ENCODE measurements around the gene PRKCE.

The PRKCE gene

GRCh38 chr2:46067501-46068305 is 416.2 kb downstream of the PRKCE start:
- no peak for DNase-seq

- DNase-seq: no peak
These were observed 417.2 kb downstream of the PRKCE start for GRCh38 chr2:46068636-46069035.

DNA sequence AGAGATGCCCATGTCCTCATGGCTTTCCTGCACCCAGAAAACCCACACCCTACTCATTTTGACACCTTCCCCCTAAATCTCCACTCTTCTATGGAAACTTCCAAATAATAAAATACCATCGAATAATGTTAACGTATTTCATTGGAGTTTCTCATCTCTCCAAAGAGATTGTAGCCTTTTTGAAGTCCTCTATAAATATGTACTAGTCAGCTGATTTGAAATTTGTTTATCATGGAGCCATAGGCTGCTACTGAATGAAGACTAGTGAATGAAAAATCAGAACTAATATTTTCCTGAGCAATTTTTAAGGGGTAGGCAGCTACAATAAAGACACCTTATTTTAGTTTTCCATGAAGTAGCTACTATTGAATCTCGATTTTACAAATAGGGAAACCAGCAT is 419.6 kb downstream of the PRKCE start:
- DNase-seq: no peak

- no peak for DNase-seq
These were observed 420.8 kb downstream of the PRKCE start for GRCh38 chr2:46072101-46072820.

- DNase-seq: no peak
These were observed 422.1 kb downstream of the PRKCE start for GRCh38 chr2:46073540-46074046.

GRCh38 chr2:46074501-46074900 is 423.0 kb downstream of the PRKCE start:
- DNase-seq: no peak

GRCh38 chr2:46075848-46076247 is 424.4 kb downstream of the PRKCE start:
- DNase-seq: no peak

GRCh38 chr2:46076251-46076650 is 424.8 kb downstream of the PRKCE start:
- DNase-seq: no peak

GRCh38 chr2:46076875-46077274 is 425.4 kb downstream of the PRKCE start:
- no peak for DNase-seq

DNA sequence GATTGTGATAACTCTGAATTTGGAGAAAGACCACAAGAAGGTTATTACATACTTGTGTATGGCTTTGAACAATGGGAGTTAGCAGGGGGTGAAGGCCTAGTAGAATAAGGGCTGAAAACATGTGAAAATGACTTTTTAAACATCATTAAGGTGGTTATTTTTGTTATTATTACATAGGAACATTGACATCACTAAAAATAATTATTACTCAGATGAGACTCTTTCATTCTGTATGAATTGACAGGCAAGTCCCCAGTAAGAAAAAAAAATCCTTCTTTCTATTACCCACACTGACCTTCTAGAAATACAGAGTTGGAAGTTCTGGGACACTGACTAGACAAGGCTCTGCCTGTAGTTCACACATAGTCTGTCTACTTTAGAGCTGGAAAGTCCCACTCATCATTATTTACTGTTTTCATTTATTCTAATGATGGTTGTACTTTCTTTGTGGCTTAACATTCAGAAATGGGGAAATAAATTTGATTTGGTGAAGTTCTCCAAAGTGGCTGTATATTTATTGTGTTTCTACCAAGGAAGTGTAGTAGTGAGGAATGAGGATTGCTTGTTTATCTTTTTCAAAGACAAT is 426.1 kb downstream of the PRKCE start:
- DNase-seq: no peak

DNA sequence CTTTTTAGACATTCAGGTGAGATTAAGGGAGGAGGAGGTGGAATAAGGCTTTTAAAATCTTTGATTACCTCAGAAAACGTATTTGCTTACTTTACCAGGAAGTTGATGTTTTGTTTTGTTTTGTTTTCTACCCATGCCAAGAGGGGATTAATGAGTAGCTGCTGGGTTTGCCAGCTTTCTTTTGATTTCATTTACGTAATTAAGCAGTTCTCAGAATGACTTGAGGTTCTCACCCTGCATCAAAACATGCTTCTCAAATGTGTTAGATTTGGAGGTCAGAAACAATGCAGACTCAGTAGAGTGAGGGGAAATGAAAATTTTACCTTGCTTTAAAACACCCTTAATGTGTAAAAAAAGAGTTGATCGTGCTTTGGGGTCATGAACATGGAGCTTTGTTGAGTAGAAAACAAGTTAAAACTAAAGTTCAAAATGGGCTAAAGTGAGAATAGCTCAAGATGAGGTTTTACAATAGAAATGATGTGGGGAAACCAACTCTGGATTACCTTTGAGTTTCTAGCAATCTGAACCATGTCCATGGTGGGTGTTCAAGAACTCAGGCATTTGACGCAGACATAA is 428.6 kb downstream of the PRKCE start:
- DNase-seq: no peak

GRCh38 chr2:46082531-46083485 is 431.3 kb downstream of the PRKCE start:
- DNase-seq: no peak

DNA sequence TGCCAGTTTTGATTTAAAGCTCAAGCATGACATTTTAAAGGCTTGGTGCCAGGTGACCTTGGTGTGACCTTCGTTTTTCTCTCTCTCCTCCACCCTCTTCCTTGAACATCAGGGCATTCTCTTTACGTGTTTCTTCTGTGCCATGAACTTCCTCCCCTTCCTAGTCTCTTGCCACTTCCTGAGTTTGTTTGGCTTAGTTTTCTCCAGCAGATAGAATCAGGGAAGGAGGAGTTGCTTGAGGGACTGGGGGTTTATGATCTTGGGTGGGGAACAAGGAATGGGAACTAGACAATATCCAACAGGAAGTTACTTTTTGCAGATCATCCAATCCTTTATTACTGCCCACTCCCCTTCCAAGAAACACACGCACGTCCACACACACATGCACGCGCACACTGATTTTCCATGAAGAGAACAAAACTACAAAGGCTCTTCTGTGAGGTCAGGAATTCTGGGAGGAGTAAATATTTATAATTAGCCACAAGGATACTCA is 435.1 kb downstream of the PRKCE start:
- no peak for DNase-seq

- DNase-seq: no peak
These were observed 436.0 kb downstream of the PRKCE start for GRCh38 chr2:46087492-46087891.

DNA sequence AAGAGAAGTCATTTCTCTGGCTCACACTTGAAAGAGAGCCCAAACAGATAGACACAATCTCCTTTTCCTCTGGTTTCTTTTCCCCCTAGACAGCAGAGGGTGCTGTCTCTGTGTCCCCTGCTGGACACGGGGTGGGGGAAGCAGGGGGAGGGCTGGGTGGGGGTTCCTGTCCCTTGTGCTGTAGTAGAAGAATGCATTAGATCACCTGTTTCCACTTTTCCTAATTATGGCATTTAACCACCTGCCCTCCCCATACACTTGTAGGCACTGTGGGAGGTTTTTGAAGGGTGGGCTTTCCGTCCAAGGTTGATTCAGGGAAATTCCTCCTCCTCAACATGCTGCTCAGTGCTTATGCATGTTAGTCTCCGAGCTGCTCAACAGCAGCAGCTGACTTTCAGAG is 439.5 kb downstream of the PRKCE start:
- DNase-seq: no peak

- DNase-seq: no peak
These were observed 440.6 kb downstream of the PRKCE start for GRCh38 chr2:46091961-46092667.

DNA sequence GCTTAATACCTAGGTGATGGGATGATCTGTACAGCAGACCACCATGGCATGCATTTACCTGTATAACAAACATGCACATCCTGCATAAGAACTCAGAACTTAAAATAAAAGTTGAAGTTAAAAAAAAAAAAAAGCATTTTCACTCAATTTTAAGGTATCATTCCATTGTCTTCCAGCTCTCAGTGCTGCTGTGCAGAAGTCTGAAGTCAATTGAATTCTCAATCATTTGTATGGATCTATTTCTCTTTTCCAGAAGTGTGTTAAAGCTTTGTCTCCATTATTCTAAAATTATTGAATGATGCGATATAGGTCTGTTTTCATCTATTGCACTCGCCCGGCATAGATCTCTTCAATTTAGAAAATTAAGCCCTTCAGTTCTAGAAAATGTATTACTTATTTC is 443.2 kb downstream of the PRKCE start:
- no peak for DNase-seq

DNA sequence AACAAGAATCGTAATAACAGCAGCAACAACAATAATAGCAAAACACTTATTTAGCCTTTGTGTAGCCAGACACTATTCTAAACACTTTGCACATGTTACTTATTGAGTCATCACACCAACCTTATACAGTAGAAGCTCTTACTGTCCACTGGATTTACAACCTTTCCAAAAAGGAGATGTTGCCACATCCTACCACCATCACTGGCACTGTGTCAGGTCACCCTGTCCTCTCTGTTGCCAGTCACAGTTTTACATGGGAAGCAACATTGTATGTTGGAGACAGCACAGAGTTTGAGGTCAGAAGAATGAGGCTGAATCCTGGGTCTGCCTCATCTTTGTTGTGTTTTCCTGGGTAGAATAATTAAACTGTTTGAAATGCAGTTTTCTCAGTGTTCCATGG is 444.4 kb downstream of the PRKCE start:
- DNase-seq: no peak

GRCh38 chr2:46096260-46096659 is 444.8 kb downstream of the PRKCE start:
- no peak for DNase-seq

- DNase-seq: no peak
These were observed 446.4 kb downstream of the PRKCE start for GRCh38 chr2:46097714-46098480.

DNA sequence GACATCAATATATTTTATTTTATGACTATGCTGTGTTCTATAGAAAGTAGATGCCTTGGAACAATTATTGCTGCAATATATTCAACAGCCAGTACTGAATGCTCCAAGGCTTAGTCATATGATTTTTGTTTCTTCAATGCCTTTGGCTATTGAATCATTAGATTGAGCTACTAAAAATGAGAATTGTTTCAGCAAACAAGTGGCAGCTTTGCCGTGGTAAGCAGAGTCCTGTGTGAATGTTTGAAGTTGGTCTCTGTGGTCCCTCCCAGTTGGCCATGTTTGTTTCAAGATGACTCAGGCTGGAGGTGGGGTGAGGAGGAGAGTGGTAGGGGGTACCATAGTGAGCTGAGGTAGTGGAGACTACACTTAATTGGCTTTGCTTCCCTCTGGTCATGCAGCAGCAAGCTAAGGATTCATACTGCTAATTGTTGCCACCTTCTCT is 447.2 kb downstream of the PRKCE start:
- DNase-seq: no peak
